Left hindlimb (tissue), 1 donor: ENCODE results near the gene UBAC2.
A peak's percentile ranks its signal among the peaks of the same experiment; 100 is the strongest.
"Not testable (repeated sequence)": the region's sequence is repeated elsewhere in the genome, so short reads cannot be mapped to it uniquely, and the experiment has no call there.

Experiments
- DNase-seq: peaks from one replicate; pipeline ENCODE4 v3.0.0-alpha.2; 2018

The UBAC2 gene

DNA sequence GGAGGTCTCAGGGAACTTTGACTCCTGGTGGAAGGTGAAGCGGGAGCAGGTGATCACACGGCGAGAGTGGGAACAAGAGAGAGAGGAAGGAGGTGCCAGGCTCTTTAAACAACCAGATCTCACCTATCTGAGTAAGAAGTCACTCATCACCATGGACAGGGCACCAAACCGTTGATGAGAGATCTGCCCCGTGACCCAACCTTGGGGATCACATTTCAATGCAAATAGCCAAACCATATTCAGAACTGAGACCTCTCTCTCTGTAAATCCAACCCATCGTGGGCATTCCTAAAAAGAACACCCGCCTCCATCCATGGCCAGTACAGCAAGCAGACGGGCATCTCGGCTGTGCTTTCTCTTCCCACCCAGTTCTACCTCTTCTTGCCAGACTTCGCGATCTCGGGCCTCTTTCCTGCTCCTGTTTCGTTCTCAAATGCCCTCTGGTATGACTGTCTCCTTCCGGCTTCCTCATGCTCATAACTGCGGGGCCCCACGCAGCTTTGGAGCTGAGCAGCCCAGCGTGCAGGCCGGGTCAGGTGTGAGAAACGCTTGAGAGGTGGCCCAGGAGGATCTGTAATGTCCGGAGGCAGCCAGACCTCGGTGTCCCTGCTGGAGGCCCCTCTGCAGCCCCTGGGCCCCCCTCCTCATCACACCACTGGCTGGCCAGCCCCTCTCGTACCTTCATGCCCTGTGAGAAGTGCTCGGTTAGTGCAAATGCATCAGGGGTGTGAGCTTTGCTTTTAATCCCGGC, 203.5 kb downstream of the UBAC2 start:
- DNase-seq: no peak

DNA sequence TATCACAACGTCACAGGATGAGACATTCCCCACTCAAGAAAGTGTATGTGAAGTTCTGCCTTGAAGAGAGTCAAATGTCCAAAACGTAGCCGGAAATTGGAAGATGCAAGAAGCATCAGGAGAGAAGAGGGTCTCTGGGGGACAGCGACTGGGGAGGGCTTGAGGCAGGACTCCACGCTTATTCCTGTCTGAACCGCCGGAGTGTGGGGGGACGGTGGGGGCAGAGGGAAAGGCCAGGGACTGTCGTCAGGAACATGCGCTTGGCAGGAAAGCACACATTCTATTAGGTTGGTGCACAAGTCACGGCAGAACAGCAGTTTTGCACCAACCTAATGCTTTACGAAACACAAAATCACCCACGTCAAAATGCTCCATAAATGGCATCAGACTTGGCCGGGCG, 205.3 kb downstream of the UBAC2 start:
- no peak for DNase-seq

DNA sequence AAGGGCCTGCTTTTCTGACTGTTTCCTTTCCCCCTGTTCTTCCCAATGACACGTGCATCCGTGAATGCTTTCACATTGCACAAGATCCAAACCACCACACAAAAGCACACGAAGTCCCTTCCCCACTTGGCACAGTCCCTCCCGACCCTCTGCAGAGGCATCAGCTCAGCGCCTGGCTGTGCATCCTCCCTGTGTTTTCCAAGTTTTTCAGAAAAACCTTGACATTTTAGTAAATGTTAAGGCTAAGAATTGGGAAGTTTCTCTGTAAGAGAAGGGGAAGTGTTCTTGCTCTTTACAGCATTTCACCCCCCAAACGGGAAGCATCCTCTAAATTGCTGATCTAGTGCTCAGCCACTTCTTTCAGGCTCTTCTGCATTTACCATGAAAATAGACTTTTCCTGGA, 206.1 kb downstream of the UBAC2 start:
- no peak for DNase-seq

DNA sequence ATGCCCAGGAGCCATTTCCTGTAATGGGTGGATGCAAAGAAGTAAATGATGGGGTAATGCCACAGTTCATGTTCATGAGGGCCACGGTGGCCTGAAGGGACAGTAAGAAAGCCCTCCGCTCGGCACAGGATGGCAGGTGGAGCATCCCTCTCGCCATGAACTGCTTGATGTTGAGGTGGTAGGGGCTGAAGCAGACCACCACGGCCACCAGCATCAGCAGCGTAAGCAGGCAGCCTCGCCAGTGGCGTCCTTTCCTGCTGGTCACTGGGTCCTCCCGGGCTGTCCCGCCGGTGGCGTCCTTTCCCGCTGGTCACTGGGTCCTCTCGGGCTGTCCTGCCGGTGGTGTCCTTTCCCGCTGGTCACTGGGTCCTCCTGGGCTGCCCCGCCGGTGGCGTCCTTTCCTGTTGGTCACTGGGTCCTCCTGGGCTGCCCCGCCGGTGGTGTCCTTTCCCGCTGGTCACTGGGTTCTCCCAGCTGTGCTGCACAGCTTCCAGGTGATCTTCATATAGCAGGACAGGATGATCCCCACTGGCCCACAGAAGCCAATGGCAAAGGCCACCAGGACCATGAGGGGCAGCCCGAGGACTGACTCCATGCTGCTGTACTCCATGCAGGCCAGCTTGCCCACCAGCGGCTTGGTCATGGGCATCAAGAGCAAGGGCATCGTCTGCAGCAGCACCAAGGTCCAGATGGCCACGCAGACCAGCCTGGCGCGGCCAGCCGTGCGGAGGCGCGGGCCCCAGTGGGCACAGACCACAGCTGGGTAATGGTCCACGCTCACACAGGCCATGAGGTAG, 207.4 kb downstream of the UBAC2 start:
- no peak for DNase-seq

GRCh38 chr13:99408703-99409000, 208.0 kb downstream of the UBAC2 start:
- DNase-seq: no peak

- DNase-seq: not testable (repeated sequence)
Measured at GRCh38 chr13:99409461-99410083, 208.9 kb downstream of the UBAC2 start.

DNA sequence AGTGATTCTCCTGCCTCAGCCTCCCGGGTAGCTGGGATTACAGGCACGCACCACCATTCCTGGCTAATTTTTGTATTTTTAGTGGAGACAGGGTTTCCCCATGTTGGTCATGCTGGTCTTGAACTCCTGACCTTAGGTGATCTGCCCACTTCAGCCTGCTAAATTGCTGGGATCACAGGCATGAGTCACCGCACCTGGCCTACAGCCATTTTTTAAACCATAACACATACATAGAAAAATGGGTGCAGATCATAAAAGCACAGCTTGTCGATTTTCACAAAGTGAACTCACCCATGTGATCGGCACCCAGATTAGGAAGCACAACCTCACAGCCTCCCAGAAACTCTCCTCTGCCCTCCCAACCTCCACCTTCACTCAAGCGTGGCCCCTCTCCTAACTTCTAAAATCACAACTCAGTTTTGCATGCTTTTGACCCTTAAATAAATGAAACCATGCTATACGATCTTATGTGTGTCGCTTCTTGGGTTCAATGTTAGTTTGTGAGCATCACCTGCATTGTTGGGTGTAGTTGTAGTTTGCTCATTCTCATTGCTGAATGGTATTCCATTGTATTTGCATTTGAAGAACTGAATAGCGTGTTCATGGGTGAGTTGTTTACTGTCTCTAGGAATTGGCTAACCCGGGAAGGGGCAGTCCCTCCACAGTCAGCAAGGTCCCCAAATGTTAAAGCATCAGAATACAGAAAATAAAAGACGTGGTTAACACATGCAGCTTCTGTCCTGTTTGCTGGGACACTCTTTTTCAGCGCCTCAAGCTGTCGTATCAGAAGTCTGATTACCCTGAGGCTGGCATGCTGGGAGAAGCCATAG, 210.2 kb downstream of the UBAC2 start:
- DNase-seq: not testable (repeated sequence)

- DNase-seq: no peak
Measured at GRCh38 chr13:99412856-99413255, 212.2 kb downstream of the UBAC2 start.

DNA sequence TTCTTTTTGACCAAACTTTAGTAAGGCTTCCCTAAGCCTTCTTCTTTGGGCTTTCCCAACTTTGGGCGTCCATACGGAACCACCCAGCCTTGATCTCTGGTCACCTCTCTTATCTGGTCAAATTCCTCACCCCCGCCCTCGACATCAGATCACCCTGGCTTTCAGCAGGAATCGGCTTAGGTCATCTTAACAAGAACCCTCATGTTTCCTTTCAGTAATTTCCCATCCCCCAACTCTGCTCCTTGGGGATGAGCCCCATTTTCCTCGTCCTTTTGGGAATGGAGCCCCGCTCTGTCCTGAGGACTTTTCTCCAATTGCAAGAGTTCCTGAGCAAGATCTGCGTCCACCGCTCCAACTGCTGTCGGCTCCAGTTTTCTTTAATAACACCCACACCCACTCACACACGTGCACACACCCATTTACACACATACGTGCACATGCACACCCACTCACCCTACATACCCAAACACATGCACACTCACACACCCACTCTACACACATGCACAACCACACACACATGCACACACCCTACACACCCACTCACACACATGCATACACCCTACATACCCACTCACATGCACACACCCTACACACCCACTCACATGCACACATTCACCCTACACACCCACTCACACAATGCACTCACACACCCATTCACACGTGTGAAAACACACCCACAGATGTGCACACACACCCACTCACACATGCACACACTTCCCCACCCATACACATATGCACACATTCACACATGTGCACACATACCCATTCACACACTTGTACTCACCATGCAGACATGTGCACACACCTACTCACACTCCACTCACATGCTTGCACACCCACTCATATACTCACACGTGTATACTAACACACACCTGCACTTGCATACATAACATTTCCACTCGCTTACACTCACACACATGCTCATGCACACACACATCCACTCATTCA, 213.7 kb downstream of the UBAC2 start:
- no peak for DNase-seq

- DNase-seq: no peak
Measured at GRCh38 chr13:99415014-99415650, 214.5 kb downstream of the UBAC2 start.

- DNase-seq: peak; percentile 20
Measured at GRCh38 chr13:99415851-99416331, 215.2 kb downstream of the UBAC2 start.

- DNase-seq: no peak
Measured at GRCh38 chr13:99416411-99417121, 215.9 kb downstream of the UBAC2 start.

- no peak for DNase-seq
Measured at GRCh38 chr13:99417201-99418102, 216.8 kb downstream of the UBAC2 start.

DNA sequence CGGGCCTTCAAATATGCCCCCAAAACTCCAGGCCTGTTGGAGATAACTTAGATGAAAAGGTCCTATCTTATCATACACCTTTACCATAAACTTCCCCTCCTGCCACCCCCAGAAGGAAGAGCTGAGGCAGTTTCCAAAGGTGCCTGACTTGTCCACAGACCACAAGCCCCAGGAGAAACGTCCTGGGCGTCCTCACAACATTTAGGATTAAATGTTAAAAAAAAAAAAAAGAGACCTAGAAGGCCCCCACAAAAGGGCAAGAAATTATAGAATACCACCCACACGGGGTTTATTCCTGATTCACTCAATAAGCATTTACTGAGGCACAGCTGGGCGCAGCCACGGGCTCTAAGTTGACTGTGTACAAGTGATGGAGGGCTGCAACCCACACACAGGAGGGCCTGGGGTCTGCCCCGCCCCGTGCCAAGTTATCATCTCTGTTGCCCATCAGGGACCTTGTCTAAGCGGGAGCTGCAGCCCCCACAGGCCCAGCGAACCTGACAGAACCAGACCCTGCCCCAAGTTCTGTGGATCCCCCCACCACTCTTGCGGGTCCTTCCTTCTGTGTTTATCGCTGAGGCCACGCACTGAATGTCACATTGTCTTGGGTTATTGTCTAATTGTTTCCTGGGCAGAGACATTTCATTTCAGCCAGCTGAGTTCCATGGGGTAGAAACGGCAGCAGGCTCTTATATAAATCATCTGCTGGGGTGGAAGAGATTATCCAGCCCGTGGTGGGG, 217.6 kb downstream of the UBAC2 start:
- no peak for DNase-seq

GRCh38 chr13:99418843-99419140, 218.1 kb downstream of the UBAC2 start:
- DNase-seq: no peak

- no peak for DNase-seq
Measured at GRCh38 chr13:99419591-99420243, 219.1 kb downstream of the UBAC2 start.

- DNase-seq: no peak
Measured at GRCh38 chr13:99421271-99421670, 220.6 kb downstream of the UBAC2 start.
